WTC11 (cell line): Measurements from ENCODE around the gene MPEG1. TPM values are rescaled to one million over a fixed set of nuclear protein-coding genes. Genes with fewer than 3 reads are reported as not detected.

Source experiments
- ATAC-seq: fragments of 200-7000 bp; cut with Tn5 transposase; 2 replicates; pipeline ENCODE4 v1.10.0; 2021; ENCODE audit warnings: mild to moderate bottlenecking, moderate library complexity
- CTCF ChIA-PET: fragments of 300-600 bp; sonication (Branson Sonifier 250); formaldehyde crosslinking; loops from one replicate; lab custom pipeline; 2021; ENCODE audit warnings: antibody characterized with exemption; lab: Charles Lee
- POLR2A ChIA-PET: fragments of 350-600 bp; sonication (Branson Sonifier 250); formaldehyde crosslinking; loops from one replicate; lab custom pipeline; 2021; ENCODE audit warnings: antibody characterized with exemption; lab: Charles Lee
- DNase-seq: peaks from one replicate; pipeline ENCODE4 v3.0.0; 2021; ENCODE audit warnings: low spot score
- H3K27ac Mint-ChIP-seq: 2 replicates; pipeline ENCODE4 v1.8.0; 2021; ENCODE audit warnings: mixed read lengths
- H3K27me3 Mint-ChIP-seq: 2 replicates; pipeline ENCODE4 v1.8.0; 2021; ENCODE audit warnings: low read depth, mild to moderate bottlenecking, moderate library complexity, mixed read lengths
- H3K36me3 Mint-ChIP-seq: 2 replicates; pipeline ENCODE4 v1.8.0; 2021; ENCODE audit warnings: mixed read lengths
- H3K4me1 Mint-ChIP-seq: 2 replicates; pipeline ENCODE4 v1.8.0; 2022; ENCODE audit warnings: mixed read lengths
- H3K4me3 Mint-ChIP-seq: 2 replicates; pipeline ENCODE4 v1.8.0; 2021; ENCODE audit warnings: mild to moderate bottlenecking, moderate library complexity, mixed read lengths
- H3K9me3 Mint-ChIP-seq: 2 replicates; pipeline ENCODE4 v1.8.0; 2021; ENCODE audit warnings: mixed read lengths
- ATF2 ChIP-seq: sonication (generic); formaldehyde crosslinking; IDR thresholded peaks from 2 replicates; pipeline ENCODE4 v1.8.1; 2022; ENCODE audit warnings: low read depth, missing genetic modification reagents, borderline replicate concordance
- ATF6 ChIP-seq: sonication (generic); formaldehyde crosslinking; IDR thresholded peaks from 2 replicates; pipeline ENCODE4 v1.8.1; 2023; ENCODE audit warnings: mild to moderate bottlenecking, missing genetic modification reagents
- CREM ChIP-seq: sonication (generic); formaldehyde crosslinking; IDR thresholded peaks from 2 replicates; pipeline ENCODE4 v1.8.1; 2022; ENCODE audit warnings: mild to moderate bottlenecking, missing genetic modification reagents, moderate library complexity
- FOXK1 ChIP-seq: sonication (generic); formaldehyde crosslinking; IDR thresholded peaks from 2 replicates; pipeline ENCODE4 v1.8.0; 2022; ENCODE audit warnings: mild to moderate bottlenecking, moderate library complexity, missing genetic modification reagents
- GRHL2 ChIP-seq: fragments of 250-450 bp; sonication (Bioruptor Pico); IDR thresholded peaks from 2 replicates; pipeline ENCODE4 v1.8.0; 2022; ENCODE audit warnings: mild to moderate bottlenecking, moderate library complexity; ENCODE audit not compliant: insufficient replicate concordance, severe bottlenecking
- GTF2I ChIP-seq: fragments of 250-450 bp; sonication (Bioruptor Pico); conservative IDR thresholded peaks from 2 replicates; pipeline ENCODE4 v1.4.0; 2021; ENCODE audit warnings: mild to moderate bottlenecking
- IRF1 ChIP-seq: sonication (generic); formaldehyde crosslinking; IDR thresholded peaks from 2 replicates; pipeline ENCODE4 v1.8.0; 2023; ENCODE audit warnings: missing genetic modification reagents
- JAZF1 ChIP-seq: fragments of 250-450 bp; sonication (Bioruptor Pico); IDR thresholded peaks from 2 replicates; pipeline ENCODE4 v1.9.0; 2021; ENCODE audit warnings: moderate library complexity, mild to moderate bottlenecking, inconsistent platforms
- MLX ChIP-seq: sonication (generic); formaldehyde crosslinking; IDR thresholded peaks from 2 replicates; pipeline ENCODE4 v1.8.1; 2023; ENCODE audit warnings: mild to moderate bottlenecking, missing genetic modification reagents, moderate library complexity
- MYBL2 ChIP-seq: sonication (generic); formaldehyde crosslinking; IDR thresholded peaks from 2 replicates; pipeline ENCODE4 v1.8.1; 2023; ENCODE audit warnings: mild to moderate bottlenecking, moderate library complexity, missing genetic modification reagents
- NFATC4 ChIP-seq: fragments of 250-450 bp; sonication (Bioruptor Pico); IDR thresholded peaks from 2 replicates; pipeline ENCODE4 v1.9.0; 2021; ENCODE audit warnings: mild to moderate bottlenecking
- NFYB ChIP-seq: sonication (generic); formaldehyde crosslinking; conservative IDR thresholded peaks from 2 replicates; pipeline ENCODE4 v1.8.0; 2022; ENCODE audit warnings: low read depth, missing genetic modification reagents
- NR3C1 ChIP-seq: sonication (generic); formaldehyde crosslinking; conservative IDR thresholded peaks from 2 replicates; pipeline ENCODE4 v1.8.1; 2023; ENCODE audit warnings: low read depth, mild to moderate bottlenecking, missing genetic modification reagents
- OVOL2 ChIP-seq: fragments of 250-450 bp; sonication (Bioruptor Pico); IDR thresholded peaks from 2 replicates; pipeline ENCODE4 v1.9.0; 2021; ENCODE audit warnings: mild to moderate bottlenecking, borderline replicate concordance
- PREB ChIP-seq: sonication (generic); formaldehyde crosslinking; IDR thresholded peaks from 2 replicates; pipeline ENCODE4 v1.8.1; 2022; ENCODE audit warnings: mild to moderate bottlenecking, missing genetic modification reagents, moderate library complexity, borderline replicate concordance
- PRRX2 ChIP-seq: fragments of 250-450 bp; sonication (Bioruptor Pico); IDR thresholded peaks from 2 replicates; pipeline ENCODE4 v1.8.0; 2021; ENCODE audit warnings: mild to moderate bottlenecking
- TP53 ChIP-seq: sonication (generic); formaldehyde crosslinking; IDR thresholded peaks from 2 replicates; pipeline ENCODE4 v1.8.1; 2023; ENCODE audit warnings: mild to moderate bottlenecking, missing genetic modification reagents
- ZNF416 ChIP-seq: fragments of 250-450 bp; sonication (Bioruptor Pico); IDR thresholded peaks from 2 replicates; pipeline ENCODE4 v1.9.0; 2021; ENCODE audit warnings: mild to moderate bottlenecking, inconsistent platforms
- ZNF423 ChIP-seq: fragments of 250-450 bp; sonication (Bioruptor Pico); IDR thresholded peaks from 2 replicates; pipeline ENCODE4 v2.1.2; 2022; ENCODE audit warnings: mild to moderate bottlenecking, moderate library complexity
- total RNA-seq: library from RNA; stranded (reverse); gene quantifications from 3 replicates; pipeline ENCODE4 v1.2.3, GENCODE V29; 2021
- TF ChIP-seq, protein P1 (sequence below): sonication (generic); formaldehyde crosslinking; IDR thresholded peaks from 2 replicates; pipeline ENCODE4 v1.8.0; 2022; ENCODE audit warnings: mild to moderate bottlenecking, missing genetic modification reagents
- TF ChIP-seq, protein P2 (sequence below): sonication (generic); formaldehyde crosslinking; IDR thresholded peaks from 2 replicates; pipeline ENCODE4 v1.8.1; 2022; ENCODE audit warnings: low read depth, mild to moderate bottlenecking, moderate library complexity, missing genetic modification reagents, borderline replicate concordance

Gene MPEG1
- total RNA-seq, 1 experiment from 2014 or later = 0.09 TPM

DNA sequence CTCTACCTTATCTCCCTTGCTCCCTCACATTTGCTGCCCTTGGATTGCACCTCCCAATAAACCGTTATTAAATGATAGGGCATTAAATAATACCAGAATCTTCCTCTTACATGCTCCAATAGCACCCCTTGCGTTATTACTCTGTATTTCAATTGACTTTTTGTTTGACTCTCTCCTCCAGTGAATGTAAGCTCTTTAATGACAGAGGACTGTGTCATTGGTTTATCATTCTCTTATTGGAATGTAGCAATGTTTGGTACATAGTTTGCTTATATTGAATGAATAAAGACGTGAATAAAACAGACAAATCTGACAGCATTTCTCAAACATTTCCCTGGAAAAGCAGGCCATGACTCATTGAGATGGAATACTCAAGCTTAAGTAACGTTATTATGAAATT, 8.7 kb upstream of the MPEG1 start:
- ChIA-PET POLR2A (no interaction called here), CTCF (interaction anchor here (1.2 to 1.9 kb wide), 4 partner anchors 15 to 50 kb away, joined by 4 to 5 read pairs (median 4); partner anchors contain the start of gene DTX4)
- TF ChIP-seq ZNF416 (no peak), IRF1 (CRISPR knock-in tag) (no peak), NFYB (CRISPR knock-in tag) (no peak), ATF2 (CRISPR knock-in tag) (no peak), PRRX2 (no peak), FOXK1 (CRISPR knock-in tag) (no peak), PREB (CRISPR knock-in tag) (no peak), JAZF1 (CRISPR knock-in tag) (no peak)
- TF ChIP-seq, protein P1, sequence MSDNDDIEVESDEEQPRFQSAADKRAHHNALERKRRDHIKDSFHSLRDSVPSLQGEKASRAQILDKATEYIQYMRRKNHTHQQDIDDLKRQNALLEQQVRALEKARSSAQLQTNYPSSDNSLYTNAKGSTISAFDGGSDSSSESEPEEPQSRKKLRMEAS = no peak
- Mint-ChIP-seq H3K9me3 (no peaks in the 10 kb centered on the region), H3K36me3 (no peaks in the 10 kb centered on the region), H3K27ac (no peak overlapping the region), H3K27me3 (no peaks in the 10 kb centered on the region; the same call in 1 of the 2 replicates), H3K4me1 (no peaks in the 10 kb centered on the region), H3K4me3 (no peak overlapping the region)
- no peak for DNase-seq
- no peak for ATAC-seq

DNA sequence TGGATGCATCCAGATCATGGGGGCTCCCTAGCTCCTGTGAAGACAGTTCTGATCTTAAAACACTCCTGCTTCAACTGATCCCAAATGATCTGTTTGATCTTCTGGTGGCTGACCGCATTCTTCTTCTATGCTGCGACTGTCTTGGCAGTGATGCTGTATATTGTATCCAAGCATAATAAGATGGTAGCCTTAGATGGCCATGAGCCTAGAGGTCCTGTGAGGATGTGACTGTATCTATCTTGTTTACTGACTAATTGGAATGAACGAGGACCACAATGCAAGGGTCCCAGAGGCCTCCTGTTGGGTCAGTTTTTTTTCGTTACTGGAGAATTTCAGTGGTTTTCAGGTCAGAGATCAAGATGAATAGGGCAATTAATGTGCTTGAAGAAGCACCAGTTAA, 7.1 kb upstream of the MPEG1 start:
- Mint-ChIP-seq H3K36me3 (no peaks in the 10 kb centered on the region), H3K27me3 (no peaks in the 10 kb centered on the region; the same call in 1 of the 2 replicates), H3K27ac (no peak overlapping the region), H3K9me3 (no peaks in the 10 kb centered on the region), H3K4me3 (no peak overlapping the region), H3K4me1 (no peaks in the 10 kb centered on the region)
- no peak for DNase-seq
- no peak for ATAC-seq
- ChIA-PET CTCF (interaction anchor here (1.1 kb wide), 1 partner anchor 33 kb away, joined by 3 read pairs; no protein-coding TSS in a partner anchor), POLR2A (no interaction called here)
- TF ChIP-seq GRHL2 (CRISPR knock-in tag) (no peak), OVOL2 (CRISPR knock-in tag) (no peak), NR3C1 (no peak), ZNF423 (CRISPR knock-in tag) (no peak), GTF2I (CRISPR knock-in tag) (no peak), MLX (CRISPR knock-in tag) (no peak), MYBL2 (CRISPR knock-in tag) (no peak), PRRX2 (no peak), ATF6 (CRISPR knock-in tag) (no peak), NFATC4 (CRISPR knock-in tag) (no peak), CREM (CRISPR knock-in tag) (no peak), TP53 (no peak), IRF1 (CRISPR knock-in tag) (no peak), NFYB (CRISPR knock-in tag) (no peak)
- TF ChIP-seq, protein P2, sequence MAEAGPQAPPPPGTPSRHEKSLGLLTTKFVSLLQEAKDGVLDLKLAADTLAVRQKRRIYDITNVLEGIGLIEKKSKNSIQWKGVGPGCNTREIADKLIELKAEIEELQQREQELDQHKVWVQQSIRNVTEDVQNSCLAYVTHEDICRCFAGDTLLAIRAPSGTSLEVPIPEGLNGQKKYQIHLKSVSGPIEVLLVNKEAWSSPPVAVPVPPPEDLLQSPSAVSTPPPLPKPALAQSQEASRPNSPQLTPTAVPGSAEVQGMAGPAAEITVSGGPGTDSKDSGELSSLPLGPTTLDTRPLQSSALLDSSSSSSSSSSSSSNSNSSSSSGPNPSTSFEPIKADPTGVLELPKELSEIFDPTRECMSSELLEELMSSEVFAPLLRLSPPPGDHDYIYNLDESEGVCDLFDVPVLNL = no peak
